ENCODE results near the gene ADGRG6.
"Not testable (repeated sequence)": the region's sequence is repeated elsewhere in the genome, so short reads cannot be mapped to it uniquely, and the experiment has no call there.

Gene ADGRG6

GRCh38 chr6:142345261-142345660, 43.5 kb downstream of the ADGRG6 start:
- H3K27ac Mint-ChIP-seq, result no peak overlapping the region
- H3K4me1 Mint-ChIP-seq, result no peaks in the 10 kb centered on the region
- no peaks in the 10 kb centered on the region for H3K36me3 Mint-ChIP-seq
- H3K27me3 Mint-ChIP-seq, result peaks cover 2% of the 10 kb centered on the region
- no peak overlapping the region for H3K4me3 Mint-ChIP-seq
- H3K9me3 Mint-ChIP-seq, result no peaks in the 10 kb centered on the region

DNA sequence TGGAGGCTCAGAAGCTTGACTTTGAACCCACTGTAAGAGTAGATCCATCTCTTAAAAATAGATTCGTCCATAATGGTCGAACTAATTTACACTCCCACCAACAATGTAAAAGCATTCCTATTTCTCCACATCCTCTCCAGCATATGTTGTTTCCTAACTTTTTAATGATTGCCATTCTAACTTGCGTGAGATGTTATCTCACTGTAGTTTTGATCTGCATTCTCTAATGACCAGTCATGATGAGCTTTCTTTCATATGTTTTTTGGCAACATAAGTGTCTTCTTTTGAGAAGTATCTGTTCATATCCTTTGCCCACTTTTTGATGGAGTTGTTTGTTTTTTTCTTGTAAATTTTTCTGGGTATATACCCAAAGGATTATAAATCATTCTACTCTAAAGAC, 44.4 kb downstream of the ADGRG6 start:
- H3K4me3 Mint-ChIP-seq, H3K9me3 Mint-ChIP-seq, H3K27me3 Mint-ChIP-seq, H3K27ac Mint-ChIP-seq, H3K36me3 Mint-ChIP-seq, H3K4me1 Mint-ChIP-seq: not testable (repeated sequence)

DNA sequence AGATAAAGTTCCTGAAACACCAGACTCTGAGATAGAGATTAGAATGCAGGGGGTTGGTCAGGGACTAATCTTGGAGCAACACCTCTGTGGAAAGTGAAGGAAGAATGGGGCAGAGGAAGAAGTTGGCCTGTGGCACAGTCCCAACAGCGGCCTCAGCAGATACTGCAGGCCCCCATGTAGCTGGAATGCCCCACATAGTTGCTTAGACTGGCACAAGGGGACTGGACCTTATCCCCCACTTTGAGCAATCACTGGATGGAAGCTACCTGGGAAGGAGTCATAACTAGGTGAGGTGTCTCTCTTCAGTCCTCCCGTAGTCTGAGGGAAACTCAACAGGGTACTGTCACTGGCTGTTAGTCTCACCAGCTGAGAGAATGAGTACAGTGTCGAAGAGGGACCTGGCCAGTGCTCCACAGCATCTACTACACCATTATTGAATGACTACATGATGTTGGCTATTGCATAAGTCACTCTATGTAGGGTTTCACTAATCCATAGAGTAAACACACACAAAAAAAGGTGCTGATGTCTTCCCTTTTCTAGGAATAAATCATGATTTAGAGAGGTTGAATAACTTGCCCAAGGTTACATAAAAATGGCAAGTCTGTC, 47.5 kb downstream of the ADGRG6 start:
- H3K9me3 Mint-ChIP-seq, result no peaks in the 10 kb centered on the region
- H3K27me3 Mint-ChIP-seq, result no peaks in the 10 kb centered on the region
- no peak overlapping the region for H3K4me3 Mint-ChIP-seq
- no peak overlapping the region for H3K27ac Mint-ChIP-seq
- H3K36me3 Mint-ChIP-seq, result peaks cover 4% of the 10 kb centered on the region
- H3K4me1 Mint-ChIP-seq, result no peaks in the 10 kb centered on the region

- Mint-ChIP-seq H3K27ac (no peak overlapping the region), H3K36me3 (peaks cover 4% of the 10 kb centered on the region), H3K4me1 (no peaks in the 10 kb centered on the region), H3K9me3 (no peaks in the 10 kb centered on the region), H3K4me3 (no peak overlapping the region), H3K27me3 (no peaks in the 10 kb centered on the region)
Measured at GRCh38 chr6:142350309-142350708, 48.5 kb downstream of the ADGRG6 start.

DNA sequence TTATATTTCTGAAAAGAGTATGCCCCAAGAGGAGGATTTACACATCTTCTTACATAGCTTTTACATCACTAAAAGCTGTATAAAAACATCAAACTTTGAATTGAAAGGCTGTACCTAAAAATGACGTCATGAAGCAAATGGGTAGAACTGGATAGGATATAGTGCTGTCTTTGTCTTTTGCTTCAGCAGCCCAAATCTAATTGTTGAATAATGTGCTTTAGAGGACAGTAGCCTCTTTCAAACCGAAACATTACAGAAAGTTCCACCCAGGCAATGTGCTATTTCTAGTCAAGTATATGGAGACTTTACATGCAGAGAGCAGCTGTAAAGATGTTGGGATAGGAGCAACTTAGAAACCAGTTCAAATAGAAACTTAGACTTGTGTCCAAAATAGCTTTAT, 51.9 kb downstream of the ADGRG6 start:
- H3K27ac Mint-ChIP-seq, result no peak overlapping the region
- no peak overlapping the region for H3K4me3 Mint-ChIP-seq
- H3K9me3 Mint-ChIP-seq, result no peaks in the 10 kb centered on the region
- peaks cover 4% of the 10 kb centered on the region for H3K36me3 Mint-ChIP-seq
- no peaks in the 10 kb centered on the region for H3K27me3 Mint-ChIP-seq
- peaks cover 17% of the 10 kb centered on the region for H3K4me1 Mint-ChIP-seq

DNA sequence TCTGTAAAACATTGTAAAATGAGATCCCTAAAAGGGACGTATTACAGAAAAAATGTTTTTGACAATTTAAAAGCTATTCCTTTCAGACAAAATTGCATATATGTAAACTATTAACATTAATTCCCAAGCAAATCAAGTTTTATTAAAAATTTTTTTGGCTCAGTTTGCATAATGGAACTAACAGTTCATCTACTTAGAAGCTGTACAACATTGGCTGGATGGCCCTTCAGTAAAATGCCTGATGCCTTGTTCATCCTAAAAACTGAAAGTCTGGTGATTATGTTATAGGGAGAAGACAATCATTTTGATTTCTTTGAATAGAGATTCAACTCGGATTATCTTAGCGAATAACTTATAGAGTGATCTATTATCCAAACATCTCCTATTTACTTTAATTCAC, 52.8 kb downstream of the ADGRG6 start:
- Mint-ChIP-seq H3K4me3 (no peak overlapping the region), H3K4me1 (peaks cover 17% of the 10 kb centered on the region), H3K27ac (no peak overlapping the region), H3K9me3 (no peaks in the 10 kb centered on the region), H3K36me3 (peaks cover 4% of the 10 kb centered on the region), H3K27me3 (no peaks in the 10 kb centered on the region)

GRCh38 chr6:142355520-142356174, 53.8 kb downstream of the ADGRG6 start:
- H3K27ac Mint-ChIP-seq, result no peak overlapping the region
- no peaks in the 10 kb centered on the region for H3K27me3 Mint-ChIP-seq
- H3K9me3 Mint-ChIP-seq, result no peaks in the 10 kb centered on the region
- H3K4me1 Mint-ChIP-seq, result peaks cover 17% of the 10 kb centered on the region
- H3K36me3 Mint-ChIP-seq, result peaks cover 4% of the 10 kb centered on the region
- no peak overlapping the region for H3K4me3 Mint-ChIP-seq

DNA sequence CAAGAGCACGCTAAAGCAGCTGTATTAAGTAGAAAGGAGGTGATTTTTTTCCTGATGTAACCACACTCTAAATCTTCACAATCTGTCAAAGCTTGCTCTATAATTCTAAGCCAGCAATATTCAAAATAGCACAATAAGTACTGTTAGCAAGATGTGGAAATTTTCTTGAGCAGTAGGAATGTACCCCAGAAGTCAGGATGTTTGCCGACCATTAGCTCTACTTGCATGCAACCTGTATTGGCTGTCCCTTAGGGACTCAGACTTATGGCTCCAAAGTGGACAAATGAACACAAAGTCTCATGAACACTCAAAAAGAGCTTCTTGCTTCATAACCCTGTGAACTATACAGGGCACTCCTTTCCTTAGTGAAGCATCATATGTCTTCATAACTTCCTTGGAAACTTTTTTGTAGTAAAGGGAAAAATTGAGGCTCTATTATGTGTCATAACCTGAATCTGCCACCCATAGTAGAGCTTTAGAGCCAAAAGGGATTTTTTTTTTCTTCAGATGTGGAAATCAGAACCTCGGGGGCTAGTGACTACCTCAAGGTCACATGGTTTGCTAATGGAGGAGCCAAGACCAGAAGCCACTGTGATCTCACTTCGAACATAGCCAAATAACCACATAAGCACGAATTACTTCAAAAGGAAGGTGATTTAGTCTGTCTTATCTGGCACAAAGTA, 54.5 kb downstream of the ADGRG6 start:
- Mint-ChIP-seq H3K4me1 (peaks cover 17% of the 10 kb centered on the region), H3K36me3 (peaks cover 1% of the 10 kb centered on the region), H3K4me3 (no peak overlapping the region), H3K27me3 (no peaks in the 10 kb centered on the region), H3K9me3 (no peaks in the 10 kb centered on the region), H3K27ac (peak overlapping the region; percentile 37)

- H3K27ac Mint-ChIP-seq, result peak overlapping the region; percentile 37
- H3K27me3 Mint-ChIP-seq, result no peaks in the 10 kb centered on the region
- no peaks in the 10 kb centered on the region for H3K36me3 Mint-ChIP-seq
- H3K4me1 Mint-ChIP-seq, result peaks cover 17% of the 10 kb centered on the region
- no peaks in the 10 kb centered on the region for H3K9me3 Mint-ChIP-seq
- no peak overlapping the region for H3K4me3 Mint-ChIP-seq
Measured at GRCh38 chr6:142356884-142357225, 55.0 kb downstream of the ADGRG6 start.

- no peak overlapping the region for H3K27ac Mint-ChIP-seq
- peaks cover 17% of the 10 kb centered on the region for H3K4me1 Mint-ChIP-seq
- no peaks in the 10 kb centered on the region for H3K27me3 Mint-ChIP-seq
- no peaks in the 10 kb centered on the region for H3K9me3 Mint-ChIP-seq
- H3K4me3 Mint-ChIP-seq, result no peak overlapping the region
- no peaks in the 10 kb centered on the region for H3K36me3 Mint-ChIP-seq
Measured at GRCh38 chr6:142357879-142358278, 56.1 kb downstream of the ADGRG6 start.

DNA sequence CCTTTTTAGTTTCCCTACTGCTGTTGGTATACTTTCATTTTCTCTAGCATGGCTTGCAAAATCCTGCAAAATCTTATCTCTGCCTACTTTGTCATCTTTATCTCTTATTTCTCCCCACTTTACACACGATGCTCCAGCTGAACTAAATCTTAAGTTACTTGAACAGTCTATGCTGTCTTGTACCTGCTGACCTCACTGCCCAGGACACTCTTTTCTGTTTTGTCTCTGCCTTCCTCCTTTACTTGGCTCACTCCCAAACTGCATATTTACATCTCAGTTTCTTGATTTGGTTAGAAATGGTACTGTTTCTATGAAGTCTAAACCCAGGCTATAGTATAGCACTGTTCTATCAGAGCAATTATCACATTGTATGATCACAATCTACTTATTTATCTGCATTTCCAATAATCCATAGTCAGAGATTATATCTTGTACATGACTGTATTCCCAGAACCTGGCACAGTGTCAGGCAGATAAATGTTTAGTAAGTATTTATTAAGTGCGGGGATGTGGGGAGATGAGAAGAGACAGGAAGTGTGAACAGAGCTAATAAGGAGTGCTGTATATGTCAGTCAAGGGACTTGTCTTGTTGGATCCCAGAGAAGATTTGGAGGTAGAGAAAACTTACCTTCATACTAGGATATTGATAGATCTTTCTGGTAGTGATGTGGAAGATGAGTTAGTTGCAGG, 57.6 kb downstream of the ADGRG6 start:
- no peaks in the 10 kb centered on the region for H3K9me3 Mint-ChIP-seq
- H3K27ac Mint-ChIP-seq, result no peak overlapping the region
- no peaks in the 10 kb centered on the region for H3K27me3 Mint-ChIP-seq
- H3K4me3 Mint-ChIP-seq, result no peak overlapping the region
- H3K36me3 Mint-ChIP-seq, result no peaks in the 10 kb centered on the region
- H3K4me1 Mint-ChIP-seq, result peaks cover 17% of the 10 kb centered on the region

- Mint-ChIP-seq H3K27me3 (peaks cover 3% of the 10 kb centered on the region), H3K9me3 (no peaks in the 10 kb centered on the region), H3K36me3 (peaks cover 1% of the 10 kb centered on the region), H3K27ac (no peak overlapping the region), H3K4me1 (peaks cover 9% of the 10 kb centered on the region), H3K4me3 (no peak overlapping the region)
Measured at GRCh38 chr6:142361345-142361744, 59.5 kb downstream of the ADGRG6 start.

DNA sequence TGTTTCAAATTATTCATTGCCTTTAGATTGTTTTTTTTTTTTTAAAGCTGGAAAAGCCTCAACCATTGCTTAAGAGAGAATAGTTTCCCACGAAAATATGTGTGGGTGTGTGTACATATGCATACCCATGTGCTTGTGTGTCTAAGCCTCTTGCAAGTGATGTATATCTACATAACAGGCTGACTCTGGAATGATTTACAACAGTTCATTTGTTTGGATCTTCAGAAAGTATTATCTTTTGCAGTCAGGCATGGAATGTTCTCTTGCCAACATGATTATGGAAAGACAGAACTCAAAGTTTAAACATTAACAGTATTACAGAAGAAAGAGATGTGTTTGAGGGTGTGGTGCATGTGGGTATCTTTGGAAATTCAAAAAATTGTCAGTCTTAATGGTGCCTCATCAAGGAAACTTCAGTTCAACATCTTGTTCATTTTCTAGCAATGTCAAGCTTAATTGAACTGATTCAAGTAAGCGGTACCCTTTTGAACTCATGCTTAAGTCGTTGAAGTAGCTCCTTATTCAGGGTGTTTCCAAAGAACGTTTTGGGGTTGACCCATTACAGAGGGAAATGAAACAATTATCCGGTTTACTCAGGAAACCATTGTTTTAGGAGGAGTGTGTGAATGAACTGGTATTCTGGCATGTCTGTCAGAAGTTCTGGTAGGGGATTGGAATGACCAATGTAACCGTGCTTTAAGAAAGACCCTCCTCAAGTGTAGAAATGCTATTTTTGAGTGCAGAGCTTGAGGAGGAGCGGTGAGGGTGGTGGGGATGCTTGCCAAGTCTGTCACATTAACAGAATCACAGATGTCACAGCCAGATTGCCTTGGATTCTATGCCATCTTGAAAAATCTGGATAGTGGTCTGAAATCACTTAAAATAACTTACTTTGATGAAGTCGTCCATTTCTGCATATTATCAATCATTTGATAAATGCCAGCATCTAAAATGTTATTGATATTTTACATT, 60.3 kb downstream of the ADGRG6 start:
- H3K27ac Mint-ChIP-seq, result no peak overlapping the region
- no peak overlapping the region for H3K4me3 Mint-ChIP-seq
- peaks cover 1% of the 10 kb centered on the region for H3K36me3 Mint-ChIP-seq
- H3K27me3 Mint-ChIP-seq, result peaks cover 3% of the 10 kb centered on the region
- H3K9me3 Mint-ChIP-seq, result no peaks in the 10 kb centered on the region
- H3K4me1 Mint-ChIP-seq, result peaks cover 2% of the 10 kb centered on the region

GRCh38 chr6:142367061-142367460, 65.3 kb downstream of the ADGRG6 start:
- Mint-ChIP-seq H3K27ac (no peak overlapping the region), H3K4me3 (no peak overlapping the region), H3K9me3 (no peaks in the 10 kb centered on the region), H3K27me3 (peaks cover 3% of the 10 kb centered on the region), H3K4me1 (no peaks in the 10 kb centered on the region), H3K36me3 (peaks cover 3% of the 10 kb centered on the region)

GRCh38 chr6:142367501-142368018, 65.8 kb downstream of the ADGRG6 start:
- Mint-ChIP-seq H3K9me3 (no peaks in the 10 kb centered on the region), H3K27ac (no peak overlapping the region), H3K27me3 (peaks cover 3% of the 10 kb centered on the region), H3K36me3 (peaks cover 3% of the 10 kb centered on the region), H3K4me1 (no peaks in the 10 kb centered on the region), H3K4me3 (no peak overlapping the region)
